Measurements from ENCODE around the gene SAMD4B.

- TF ChIP-seq, protein P1, sequence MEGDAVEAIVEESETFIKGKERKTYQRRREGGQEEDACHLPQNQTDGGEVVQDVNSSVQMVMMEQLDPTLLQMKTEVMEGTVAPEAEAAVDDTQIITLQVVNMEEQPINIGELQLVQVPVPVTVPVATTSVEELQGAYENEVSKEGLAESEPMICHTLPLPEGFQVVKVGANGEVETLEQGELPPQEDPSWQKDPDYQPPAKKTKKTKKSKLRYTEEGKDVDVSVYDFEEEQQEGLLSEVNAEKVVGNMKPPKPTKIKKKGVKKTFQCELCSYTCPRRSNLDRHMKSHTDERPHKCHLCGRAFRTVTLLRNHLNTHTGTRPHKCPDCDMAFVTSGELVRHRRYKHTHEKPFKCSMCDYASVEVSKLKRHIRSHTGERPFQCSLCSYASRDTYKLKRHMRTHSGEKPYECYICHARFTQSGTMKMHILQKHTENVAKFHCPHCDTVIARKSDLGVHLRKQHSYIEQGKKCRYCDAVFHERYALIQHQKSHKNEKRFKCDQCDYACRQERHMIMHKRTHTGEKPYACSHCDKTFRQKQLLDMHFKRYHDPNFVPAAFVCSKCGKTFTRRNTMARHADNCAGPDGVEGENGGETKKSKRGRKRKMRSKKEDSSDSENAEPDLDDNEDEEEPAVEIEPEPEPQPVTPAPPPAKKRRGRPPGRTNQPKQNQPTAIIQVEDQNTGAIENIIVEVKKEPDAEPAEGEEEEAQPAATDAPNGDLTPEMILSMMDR (IDR thresholded peaks at IDR 0.05; ENCODE audit: poor library complexity) = no peak
- TF ChIP-seq EZH2 (IDR thresholded peaks at IDR 0.05; ENCODE audit: borderline replicate concordance) (no peak), EZH2phosphoT487 (IDR thresholded peaks at IDR 0.05; ENCODE audit: low read depth, severe bottlenecking, unreplicated experiment) (no peak)
Measured at GRCh38 chr19:39407660-39408391, 65.6 kb downstream of the SAMD4B start.

Data from hepatocyte (in vitro differentiated cells).